Bone marrow (tissue), 2 donors: Measurements from ENCODE around the gene CACNG6.
"Not testable (repeated sequence)": the region's sequence is repeated elsewhere in the genome, so short reads cannot be mapped to it uniquely, and the experiment has no call there.

Source experiments
- DNase-seq, 2 donors: peaks; one replicate each; lab custom pipeline; 2025; lab: John Stamatoyannopoulos, UW

Gene CACNG6

DNA sequence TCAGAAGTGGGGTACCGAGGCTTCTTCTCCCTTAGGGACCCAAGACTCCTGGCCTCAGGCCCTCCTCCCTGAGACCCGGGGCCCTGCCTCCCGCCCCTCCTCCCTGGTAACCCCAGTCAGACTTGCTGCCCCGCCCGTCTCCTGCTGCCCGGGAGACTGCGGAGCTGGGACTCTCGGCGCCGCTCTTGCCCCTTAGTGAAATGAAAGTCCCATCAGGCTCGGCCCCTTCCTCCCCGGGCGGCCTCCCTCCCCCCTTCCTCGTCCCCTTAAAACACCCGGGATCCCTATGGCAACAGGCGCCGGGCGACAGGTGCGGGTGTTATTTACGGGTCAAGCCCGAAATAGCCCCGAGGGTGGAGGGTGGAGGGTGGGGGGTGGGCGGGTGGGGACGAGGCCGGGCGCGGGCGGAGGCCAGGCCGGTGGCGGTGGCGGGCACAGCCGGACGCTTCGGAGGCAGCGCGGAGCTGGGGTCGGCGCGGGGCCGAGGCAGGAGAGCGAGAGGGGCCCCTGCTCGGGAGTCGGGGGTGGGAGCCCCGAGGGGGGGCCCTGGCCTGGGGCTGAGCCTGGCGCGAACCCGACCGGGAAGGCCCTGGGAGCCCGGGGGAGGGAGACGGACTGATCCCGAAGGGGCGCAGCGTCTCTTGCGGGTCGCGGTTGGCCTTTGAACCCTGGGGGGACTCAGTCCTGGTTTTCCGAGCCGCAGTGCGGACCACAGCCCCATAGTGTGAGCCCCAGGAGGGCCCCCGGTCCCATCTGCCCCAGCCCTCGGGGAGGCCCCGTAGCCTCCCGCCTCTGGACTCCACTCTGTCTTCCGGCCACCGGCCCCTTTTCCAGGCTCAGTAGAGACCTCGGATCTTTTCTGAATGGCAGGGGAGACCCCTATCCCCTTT lies at the start of gene CACNG6:
Gene CACNG6 (plus strand): TSS at position 414 of the 890 bp plus-strand sequence. CDS start 1,241 bp downstream, outside the sequence.
- no peak for DNase-seq

- DNase-seq, result no peak
Measured at GRCh38 chr19:53942001-53942786, 49.2 kb upstream of the CACNG6 start.

DNA sequence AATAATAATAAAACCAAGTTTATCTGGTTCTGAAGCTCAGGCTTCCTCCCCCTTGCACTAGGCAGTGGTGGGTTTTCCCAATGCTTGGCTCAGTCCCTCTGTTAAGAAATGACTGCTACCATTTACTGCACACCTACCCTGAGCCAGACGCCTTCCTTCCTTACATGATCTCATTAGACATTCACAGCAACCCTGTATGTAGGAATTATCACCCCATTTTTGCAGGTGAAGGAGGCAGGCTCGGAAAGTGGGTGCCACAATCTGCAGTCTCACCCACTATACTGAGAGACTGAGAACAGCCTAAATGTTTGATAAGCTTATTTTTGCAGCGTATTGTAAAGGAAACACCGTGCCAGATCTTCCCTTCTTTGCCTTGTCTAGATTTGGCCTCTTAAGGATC lies 47.0 kb upstream of the CACNG6 start:
- no peak for DNase-seq

DNA sequence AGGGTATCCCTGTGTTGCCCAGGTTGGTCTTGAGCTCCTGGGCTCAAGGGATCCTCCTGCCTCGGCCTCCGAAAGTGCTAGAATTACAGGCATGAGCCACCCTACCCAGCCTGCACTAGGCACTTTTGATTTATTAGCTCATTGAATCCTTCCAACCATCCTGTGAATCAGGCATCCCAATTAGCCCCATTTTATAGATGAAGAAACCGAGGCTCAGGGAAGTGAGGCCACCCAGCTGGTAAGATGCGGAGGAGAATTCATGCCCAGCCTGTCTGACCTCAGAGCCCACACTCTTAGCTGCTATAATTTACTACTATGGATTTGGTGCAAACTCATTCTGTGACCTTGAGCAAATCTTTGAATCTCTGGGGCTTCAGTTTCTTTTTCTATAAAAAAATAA lies 46.5 kb upstream of the CACNG6 start:
- DNase-seq, result no peak

- no peak for DNase-seq
Measured at GRCh38 chr19:53945441-53945840, 46.0 kb upstream of the CACNG6 start.

GRCh38 chr19:53945998-53946397 lies 45.4 kb upstream of the CACNG6 start:
- no peak for DNase-seq

DNA sequence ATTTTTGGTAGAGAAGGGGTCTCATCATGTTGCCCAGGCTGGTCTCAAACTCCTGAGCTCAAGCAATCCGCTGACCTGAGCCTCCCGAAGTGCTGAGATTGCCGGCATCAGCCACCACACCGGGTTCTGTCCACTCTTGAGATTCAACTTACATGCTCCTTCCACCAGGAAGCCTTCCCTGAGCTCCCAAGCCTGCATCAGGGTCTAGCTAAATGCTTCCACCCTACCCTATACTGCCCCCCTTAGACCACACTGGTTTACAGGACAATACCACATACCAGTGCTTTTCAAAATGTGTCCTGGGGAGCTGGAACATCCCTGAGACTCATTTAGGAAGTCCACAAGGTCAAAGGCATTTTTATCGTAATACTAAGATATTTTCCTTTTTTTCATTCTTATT lies 43.8 kb upstream of the CACNG6 start:
- no peak for DNase-seq

DNA sequence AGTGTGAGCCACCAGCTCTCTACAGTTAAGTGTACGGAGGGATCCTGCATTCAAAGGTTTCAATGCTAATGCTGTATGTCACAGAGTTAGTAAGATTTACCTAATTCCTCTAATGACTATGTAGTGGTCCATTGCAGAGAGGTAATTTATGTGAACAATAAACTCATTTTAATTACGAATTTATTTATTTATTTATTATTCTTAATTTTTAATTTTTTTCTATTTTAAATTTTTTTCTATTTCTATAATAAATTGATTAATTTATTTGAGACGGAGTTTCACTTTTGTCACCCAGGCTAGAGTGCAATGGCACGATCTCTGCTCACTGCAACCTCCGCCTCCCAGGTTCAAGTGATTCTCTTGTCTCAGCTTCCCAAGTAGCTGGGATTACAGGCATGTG lies 42.8 kb upstream of the CACNG6 start:
- DNase-seq, result not testable (repeated sequence)

- no peak for DNase-seq
Measured at GRCh38 chr19:53951436-53951835, 40.0 kb upstream of the CACNG6 start.

- no peak for DNase-seq
Measured at GRCh38 chr19:53951947-53952346, 39.5 kb upstream of the CACNG6 start.

DNA sequence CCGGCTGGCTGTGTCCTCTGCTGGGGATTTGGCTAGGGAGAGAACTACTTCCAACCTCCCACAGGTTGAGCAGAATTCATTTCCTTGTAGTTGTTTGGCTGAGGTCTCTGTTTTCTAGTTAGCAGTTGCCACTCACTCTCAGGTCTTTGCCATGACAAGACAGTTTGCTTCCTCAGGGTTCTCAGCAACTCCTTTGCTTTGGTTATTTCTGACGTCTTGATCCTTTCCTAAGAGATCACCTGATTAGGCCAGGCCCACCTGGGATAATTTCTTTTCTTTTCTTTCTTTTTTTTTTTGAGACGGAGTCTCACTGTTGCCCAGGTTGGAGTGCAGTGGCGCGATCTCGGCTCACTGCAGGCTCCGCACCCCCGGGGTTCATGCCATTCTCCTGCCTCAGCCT lies 38.1 kb upstream of the CACNG6 start:
- no peak for DNase-seq

DNA sequence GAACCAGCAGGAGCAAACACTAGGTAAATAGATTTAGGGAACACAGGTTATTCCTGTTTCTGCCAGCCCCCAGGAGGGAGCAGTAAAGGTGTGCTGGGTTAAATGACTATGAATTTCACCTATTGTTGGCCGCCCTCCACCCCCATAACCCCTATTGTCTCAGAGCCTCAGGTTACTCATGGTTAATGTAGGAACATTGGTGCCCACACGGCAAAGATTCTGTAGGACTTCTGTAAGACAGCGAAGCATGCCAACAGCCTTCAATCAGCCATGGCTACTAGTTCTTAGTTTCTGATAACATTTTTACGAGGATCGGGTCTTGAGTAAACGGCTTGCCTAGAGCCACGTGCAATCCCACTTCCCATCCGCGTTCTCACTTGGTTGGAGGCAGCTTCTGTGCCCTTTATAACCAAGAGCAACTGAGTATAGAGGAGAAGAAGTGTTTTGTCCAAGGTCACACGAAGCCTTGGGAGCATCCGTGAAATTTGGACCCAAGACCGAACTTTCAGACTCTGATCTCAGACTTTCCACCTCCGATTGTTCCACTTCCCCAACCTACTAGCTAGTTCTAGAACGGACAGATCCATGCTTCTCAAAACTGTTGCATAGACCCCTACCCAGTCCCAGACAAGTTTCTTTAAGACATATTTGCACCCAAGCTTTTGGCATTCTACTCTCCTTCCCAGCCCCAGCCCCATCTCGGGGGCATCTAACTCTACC lies 33.8 kb upstream of the CACNG6 start:
- no peak for DNase-seq

DNA sequence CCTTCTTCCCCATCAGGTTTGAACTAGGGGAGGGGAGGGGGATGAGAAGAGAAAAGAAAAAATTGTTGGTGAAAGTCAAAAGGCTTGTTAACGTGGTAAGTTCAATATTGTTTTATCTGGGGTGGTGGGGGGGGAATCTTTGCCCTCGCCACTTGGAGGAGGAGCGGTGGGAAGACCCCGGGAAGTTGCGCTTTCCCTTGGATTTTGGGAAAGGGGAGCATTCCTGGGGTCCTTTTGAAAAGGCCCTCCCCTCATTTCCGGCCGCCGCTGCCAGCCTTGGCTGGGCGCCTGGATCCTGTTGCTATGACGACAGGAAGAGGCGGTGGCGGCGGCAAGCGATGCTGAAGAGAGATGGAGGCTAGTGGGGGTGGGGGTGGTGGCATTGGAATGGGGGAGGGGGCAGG lies 33.3 kb upstream of the CACNG6 start:
- DNase-seq, result no peak

- no peak for DNase-seq
Measured at GRCh38 chr19:53958823-53959757, 32.3 kb upstream of the CACNG6 start.

- no peak for DNase-seq
Measured at GRCh38 chr19:53960187-53960586, 31.2 kb upstream of the CACNG6 start.

DNA sequence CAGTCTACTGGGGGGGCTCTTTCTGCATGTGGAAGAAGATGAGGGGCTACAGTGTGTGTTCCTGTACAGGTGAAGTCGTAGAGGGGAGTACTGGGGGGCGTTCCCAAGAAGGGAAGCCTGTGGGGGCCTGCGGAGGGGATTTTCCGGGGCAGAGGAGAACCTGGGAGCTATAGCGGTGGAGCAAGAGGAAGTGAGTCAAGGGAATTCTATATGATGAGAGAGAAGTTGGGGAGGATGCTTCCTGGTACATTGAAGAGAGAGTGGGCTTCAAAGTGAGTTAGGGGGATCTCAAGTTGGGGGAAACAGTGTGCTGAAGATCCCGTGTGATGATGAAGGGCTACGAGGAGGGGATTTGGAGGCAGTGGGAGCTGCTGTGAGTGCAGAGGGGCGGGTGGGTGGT lies 30.6 kb upstream of the CACNG6 start:
- DNase-seq, result no peak

- no peak for DNase-seq
Measured at GRCh38 chr19:53961523-53962356, 29.7 kb upstream of the CACNG6 start.

DNA sequence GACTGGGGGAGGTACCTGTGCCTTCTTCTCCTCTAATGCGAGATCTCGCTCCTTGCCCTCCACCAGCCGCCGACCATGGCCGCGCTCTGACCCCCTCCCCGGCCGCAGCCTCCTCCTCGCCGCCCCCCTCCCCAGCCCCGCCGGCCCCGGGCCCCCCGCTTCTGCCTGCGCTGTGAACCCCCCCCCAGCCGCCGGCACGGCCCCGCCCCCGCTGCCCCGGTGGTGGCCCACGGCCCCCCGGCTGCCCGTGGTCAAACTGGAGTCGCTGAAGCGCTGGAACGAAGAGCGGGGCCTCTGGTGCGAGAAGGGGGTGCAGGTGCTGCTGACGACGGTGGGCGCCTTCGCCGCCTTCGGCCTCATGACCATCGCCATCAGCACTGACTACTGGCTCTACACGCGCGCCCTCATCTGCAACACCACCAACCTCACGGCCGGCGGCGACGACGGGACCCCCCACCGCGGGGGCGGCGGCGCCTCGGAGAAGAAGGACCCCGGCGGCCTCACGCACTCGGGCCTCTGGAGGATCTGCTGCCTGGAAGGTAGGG lies 28.5 kb upstream of the CACNG6 start, which contains the start of gene CACNG8:
Gene CACNG8 (plus strand): TSS at position 51 of the 545 bp plus-strand sequence.
- no peak for DNase-seq

GRCh38 chr19:53965091-53965490 lies 26.3 kb upstream of the CACNG6 start:
- no peak for DNase-seq

DNA sequence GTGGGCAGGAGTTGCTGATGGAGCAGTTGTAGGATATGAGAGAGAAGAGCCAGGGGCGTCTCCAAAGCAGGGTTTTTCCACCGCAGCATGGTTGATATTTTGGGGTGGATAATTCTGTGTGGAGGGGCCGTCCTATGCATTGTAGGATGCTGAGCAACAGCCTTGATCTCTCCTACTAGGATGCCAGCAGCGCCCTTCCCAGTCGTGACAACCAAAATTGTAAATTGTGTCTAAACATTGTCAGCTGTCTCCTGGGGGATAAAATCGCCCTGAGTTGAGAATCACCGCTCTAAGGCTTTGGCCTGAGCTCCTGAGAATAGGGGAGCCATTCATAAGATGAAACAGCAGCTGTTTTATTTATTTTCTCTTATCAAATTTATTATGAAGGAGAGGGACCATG lies 24.5 kb upstream of the CACNG6 start:
- no peak for DNase-seq
